SK-N-SH (cell line): ENCODE data around the gene SLC9A7. TPM values are rescaled to one million over a fixed set of nuclear protein-coding genes. Genes with fewer than 3 reads are reported as not detected.
A peak's percentile ranks its signal among the peaks of the same experiment; 100 is the strongest.

ENCODE experiments used
- CTCF ChIA-PET: fragments of 300-600, 350-600 bp; formaldehyde crosslinking; extraction: SDS; loops from one replicate; lab custom pipeline; 2021; lab: Yijun Ruan, JAX
- POLR2A ChIA-PET: fragments of 350-600 bp; sonication (Branson Sonifier 250); formaldehyde crosslinking; extraction: SDS; loops from one replicate; lab custom pipeline; 2020; ENCODE audit warnings: antibody characterized with exemption, inconsistent platforms; lab: Yijun Ruan, JAX
- DNase-seq: peaks from one replicate; pipeline ENCODE4 v3.0.0; 2012
- H2AFZ ChIP-seq: fragments of 200-600 bp; sonication (generic); 2 replicates; pipeline ENCODE4 v1.8.1; 2016; ENCODE audit warnings: antibody characterized with exemption, mild to moderate bottlenecking, low read depth
- H3F3A ChIP-seq: fragments of 200-600 bp; sonication (generic); replicated peaks from 2 replicates; pipeline ENCODE3; 2016; ENCODE audit warnings: antibody characterized with exemption, mild to moderate bottlenecking; ENCODE audit not compliant: insufficient read depth
- H3K27ac ChIP-seq, 2 experiments: fragments of 200-500 bp in 1 of 2; fragments of 200-600 bp in 1 of 2; sonication (Bioruptor generic) in 1 of 2; sonication (generic), shearing (Covaris generic) in 1 of 2; 2 replicates each; pipeline versions ENCODE4 v1.5.1 to v1.6.1; 2014 to 2016; ENCODE audit warnings: low read depth in 2 of 2, inconsistent platforms in 1 of 2, low read length in 1 of 2, mild to moderate bottlenecking in 1 of 2, mixed read lengths in 1 of 2
- H3K27me3 ChIP-seq: fragments of 200-600 bp; sonication (generic), shearing (Covaris generic); 2 replicates; pipeline ENCODE4 v1.6.1; 2016; ENCODE audit warnings: mixed run types; ENCODE audit not compliant: insufficient read depth
- H3K36me3 ChIP-seq, 2 experiments: fragments of 200-500 bp in 1 of 2; fragments of 200-600 bp in 1 of 2; sonication (Bioruptor generic) in 1 of 2; sonication (generic) in 1 of 2; replicated peaks in 1 of 2; 2 replicates each; pipeline versions ENCODE3 to v1.5.1; 2014 to 2016; ENCODE audit warnings: low read length in 1 of 2, mild to moderate bottlenecking in 1 of 2; ENCODE audit not compliant: insufficient read depth in 2 of 2, control insufficient read depth in 1 of 2
- H3K4me1 ChIP-seq, 2 experiments: fragments of 200-500 bp in 1 of 2; fragments of 200-600 bp in 1 of 2; sonication (Bioruptor generic) in 1 of 2; sonication (generic), shearing (Covaris generic) in 1 of 2; 2 replicates each; pipeline versions ENCODE4 v1.5.1 to v1.6.1; 2014 to 2016; ENCODE audit warnings: low read depth in 1 of 2, low read length in 1 of 2, mixed run types in 1 of 2; ENCODE audit not compliant: insufficient read depth in 2 of 2, control insufficient read depth in 1 of 2
- H3K4me2 ChIP-seq: fragments of 200-600 bp; sonication (generic), shearing (Covaris generic); 2 replicates; pipeline ENCODE4 v1.6.1; 2017; ENCODE audit warnings: mixed run types
- H3K4me3 ChIP-seq, 2 experiments: fragments of 200-500 bp in 1 of 2; fragments of 200-600 bp in 1 of 2; sonication (Bioruptor generic) in 1 of 2; sonication (generic), shearing (Covaris generic) in 1 of 2; 2 replicates each; pipeline versions ENCODE4 v1.5.1 to v1.8.1; 2014 to 2016; ENCODE audit warnings: low read depth in 2 of 2, inconsistent platforms in 1 of 2, low read length in 1 of 2, mild to moderate bottlenecking in 1 of 2, mixed read lengths in 1 of 2, moderate library complexity in 1 of 2
- H3K79me2 ChIP-seq: fragments of 200-600 bp; sonication (generic); 2 replicates; pipeline ENCODE4 v1.8.1; 2017; ENCODE audit warnings: mild to moderate bottlenecking; ENCODE audit not compliant: insufficient read depth
- H3K9ac ChIP-seq: fragments of 200-600 bp; sonication (generic); 2 replicates; pipeline ENCODE4 v1.6.1; 2017; ENCODE audit warnings: mixed run types
- H3K9me2 ChIP-seq: fragments of 200-600 bp; sonication (generic); 2 replicates; pipeline ENCODE4 v1.6.1; 2017; ENCODE audit warnings: mixed run types
- H3K9me3 ChIP-seq: fragments of 200-600 bp; sonication (generic); 2 replicates; pipeline ENCODE4 v1.6.1; 2017; ENCODE audit warnings: mixed run types, mild to moderate bottlenecking, moderate library complexity
- H4K20me1 ChIP-seq: fragments of 200-600 bp; sonication (generic); 2 replicates; pipeline ENCODE4 v1.6.1; 2017; ENCODE audit warnings: mild to moderate bottlenecking, mixed run types; ENCODE audit not compliant: insufficient read depth
- EP300 ChIP-seq, 2 experiments: IDR thresholded peaks; 2 replicates each; pipeline versions ENCODE4 v1.4.0 to v1.6.1; 2012; ENCODE audit warnings: borderline replicate concordance in 1 of 2, low read depth in 1 of 2, low read length in 1 of 2
- FOSL2 ChIP-seq: IDR thresholded peaks from 2 replicates; pipeline ENCODE4 v1.4.0; 2012; ENCODE audit warnings: low read depth, mild to moderate bottlenecking, moderate library complexity, borderline replicate concordance
- FOXJ3 ChIP-seq: sonication (generic); formaldehyde crosslinking; IDR thresholded peaks from 2 replicates; pipeline ENCODE4 v1.5.1; 2020; ENCODE audit warnings: mild to moderate bottlenecking, missing genetic modification reagents
- FOXM1 ChIP-seq: IDR thresholded peaks from 2 replicates; pipeline ENCODE4 v1.4.0; 2012; ENCODE audit warnings: low read depth, mild to moderate bottlenecking
- GABPA ChIP-seq: IDR thresholded peaks from 2 replicates; pipeline ENCODE4 v1.4.0; 2012; ENCODE audit warnings: low read depth, mild to moderate bottlenecking
- JUND ChIP-seq: IDR thresholded peaks from 2 replicates; pipeline ENCODE4 v1.4.0; 2012
- MXI1 ChIP-seq: IDR thresholded peaks from 2 replicates; pipeline ENCODE4 v1.6.1; 2012; ENCODE audit warnings: mild to moderate bottlenecking, low read depth, low read length, improper control_type of control experiment
- PBX3 ChIP-seq: IDR thresholded peaks from 2 replicates; pipeline ENCODE4; 2012
- POLR2AphosphoS5 ChIP-seq: IDR thresholded peaks from 2 replicates; pipeline ENCODE4 v1.6.1; 2012; ENCODE audit warnings: low read depth, low read length
- RAD21 ChIP-seq: IDR thresholded peaks from 2 replicates; pipeline ENCODE4 v1.6.1; 2012; ENCODE audit warnings: mild to moderate bottlenecking, low read length
- RFX5 ChIP-seq: IDR thresholded peaks from 2 replicates; pipeline ENCODE4 v1.6.1; 2012; ENCODE audit warnings: mild to moderate bottlenecking, improper control_type of control experiment, low read length
- RXRA ChIP-seq: IDR thresholded peaks from 2 replicates; pipeline ENCODE4 v1.4.0; 2012; ENCODE audit warnings: low read depth, mild to moderate bottlenecking, borderline replicate concordance
- SIN3A ChIP-seq: IDR thresholded peaks from 2 replicates; pipeline ENCODE4 v1.6.1; 2012; ENCODE audit warnings: low read depth, mild to moderate bottlenecking, low read length, moderate library complexity, borderline replicate concordance
- SMC3 ChIP-seq: IDR thresholded peaks from 2 replicates; pipeline ENCODE4 v1.6.1; 2012; ENCODE audit warnings: low read depth, low read length, improper control_type of control experiment
- TAF1 ChIP-seq: IDR thresholded peaks from 2 replicates; pipeline ENCODE4 v1.6.1; 2012; ENCODE audit warnings: low read depth, mild to moderate bottlenecking, low read length, moderate library complexity, borderline replicate concordance
- TCF12 ChIP-seq: IDR thresholded peaks from 2 replicates; pipeline ENCODE4 v1.4.0; 2012
- TEAD4 ChIP-seq: IDR thresholded peaks from 2 replicates; pipeline ENCODE4 v1.4.0; 2012; ENCODE audit warnings: mild to moderate bottlenecking, borderline replicate concordance; ENCODE audit not compliant: insufficient read depth
- WGBS: methylation state at CpG from one replicate; pipeline ENCODE4 v1.1.6; 2017; ENCODE audit warnings: low lambda C conversion rate; 5-methylcytosine and 5-hydroxymethylcytosine counted together
- polyA plus RNA-seq, 3 experiments: library from polyadenylated mRNA; depleted of rRNA; stranded (reverse); fragments of >200 nt; gene quantifications; 2 replicates each; pipeline ENCODE4 v1.2.3, GENCODE V29; 2012
- TF ChIP-seq, protein P1 (sequence below): IDR thresholded peaks from 2 replicates; pipeline ENCODE4 v1.4.0; 2012; ENCODE audit warnings: low read depth
- TF ChIP-seq, protein P2 (sequence below): IDR thresholded peaks from 2 replicates; pipeline ENCODE4 v1.4.0; 2012; ENCODE audit warnings: low read depth, borderline replicate concordance
- TF ChIP-seq, protein P3 (sequence below): IDR thresholded peaks from 2 replicates; pipeline ENCODE4 v1.4.0; 2012; ENCODE audit warnings: low read depth, borderline replicate concordance

Gene SLC9A7
- polyA plus RNA-seq, 1 of the 3 experiments (the other 2 are of a cell fraction) = 10.5 TPM

GRCh38 chrX:46694549-46694948 is 64.4 kb downstream of the SLC9A7 start:
- H3K4me2 ChIP-seq = no peak overlapping the region
- no peaks in the 10 kb centered on the region for H3K9me3 ChIP-seq
- TF ChIP-seq, protein P1, sequence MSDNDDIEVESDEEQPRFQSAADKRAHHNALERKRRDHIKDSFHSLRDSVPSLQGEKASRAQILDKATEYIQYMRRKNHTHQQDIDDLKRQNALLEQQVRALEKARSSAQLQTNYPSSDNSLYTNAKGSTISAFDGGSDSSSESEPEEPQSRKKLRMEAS = no peak
- TF ChIP-seq EP300 (IDR thresholded peaks at IDR 0.05; ENCODE audit: borderline replicate concordance in 1 of 2, low read depth in 1 of 2, low read length in 1 of 2) (no peak), TCF12 (peak; percentile 53)
- H3K36me3 ChIP-seq = no peaks in the 10 kb centered on the region
- H3K4me3 ChIP-seq = no peak overlapping the region
- no peaks in the 10 kb centered on the region for H3K79me2 ChIP-seq
- ChIA-PET POLR2A (no interaction called here), CTCF (no interaction called here)
- no peak overlapping the region for H2AFZ ChIP-seq
- no peaks in the 10 kb centered on the region for H3K4me1 ChIP-seq
- no peak for DNase-seq
- WGBS = 54% methylated on average over 2 of the region's 2 CpGs
- no peak overlapping the region for H3K27ac ChIP-seq
- H3F3A ChIP-seq = no peaks in the 10 kb centered on the region
- H3K9me2 ChIP-seq = no peaks in the 10 kb centered on the region
- H3K9ac ChIP-seq = no peak overlapping the region
- H4K20me1 ChIP-seq = no peaks in the 10 kb centered on the region
- peaks cover 2% of the 10 kb centered on the region; the same call in 1 of the 2 replicates for H3K27me3 ChIP-seq

- Histone ChIP-seq H3K4me3 (no peak overlapping the region), H3K9ac (no peak overlapping the region), H2AFZ (no peak overlapping the region), H3K36me3 (no peaks in the 10 kb centered on the region), H3K4me1 (no peaks in the 10 kb centered on the region), H3K27me3 (no peaks in the 10 kb centered on the region; the same call in 1 of the 2 replicates), H3K27ac (no peak overlapping the region), H3K4me2 (no peak overlapping the region), H3F3A (no peaks in the 10 kb centered on the region), H3K9me3 (no peaks in the 10 kb centered on the region), H4K20me1 (no peaks in the 10 kb centered on the region), H3K79me2 (no peaks in the 10 kb centered on the region), H3K9me2 (no peaks in the 10 kb centered on the region)
- DNase-seq = no peak
- ChIA-PET CTCF (interaction anchor here (0.9 to 1.2 kb wide), 2 partner anchors 44 to 104 kb away, joined by 3 read pairs; no protein-coding TSS in a partner anchor), POLR2A (no interaction called here)
- WGBS = 47% methylated on average over 2 of the region's 2 CpGs
- TF ChIP-seq TAF1 (no peak), JUND (no peak), RAD21 (no peak), TEAD4 (no peak), FOSL2 (no peak), TCF12 (no peak), FOXJ3 (CRISPR knock-in tag) (no peak), POLR2AphosphoS5 (no peak), PBX3 (no peak), SMC3 (no peak), MXI1 (no peak), RXRA (no peak), FOXM1 (no peak), GABPA (no peak), RFX5 (no peak), SIN3A (no peak)
- TF ChIP-seq, protein P2, sequence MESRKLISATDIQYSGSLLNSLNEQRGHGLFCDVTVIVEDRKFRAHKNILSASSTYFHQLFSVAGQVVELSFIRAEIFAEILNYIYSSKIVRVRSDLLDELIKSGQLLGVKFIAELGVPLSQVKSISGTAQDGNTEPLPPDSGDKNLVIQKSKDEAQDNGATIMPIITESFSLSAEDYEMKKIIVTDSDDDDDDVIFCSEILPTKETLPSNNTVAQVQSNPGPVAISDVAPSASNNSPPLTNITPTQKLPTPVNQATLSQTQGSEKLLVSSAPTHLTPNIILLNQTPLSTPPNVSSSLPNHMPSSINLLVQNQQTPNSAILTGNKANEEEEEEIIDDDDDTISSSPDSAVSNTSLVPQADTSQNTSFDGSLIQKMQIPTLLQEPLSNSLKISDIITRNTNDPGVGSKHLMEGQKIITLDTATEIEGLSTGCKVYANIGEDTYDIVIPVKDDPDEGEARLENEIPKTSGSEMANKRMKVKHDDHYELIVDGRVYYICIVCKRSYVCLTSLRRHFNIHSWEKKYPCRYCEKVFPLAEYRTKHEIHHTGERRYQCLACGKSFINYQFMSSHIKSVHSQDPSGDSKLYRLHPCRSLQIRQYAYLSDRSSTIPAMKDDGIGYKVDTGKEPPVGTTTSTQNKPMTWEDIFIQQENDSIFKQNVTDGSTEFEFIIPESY = no peak
- TF ChIP-seq, protein P3, sequence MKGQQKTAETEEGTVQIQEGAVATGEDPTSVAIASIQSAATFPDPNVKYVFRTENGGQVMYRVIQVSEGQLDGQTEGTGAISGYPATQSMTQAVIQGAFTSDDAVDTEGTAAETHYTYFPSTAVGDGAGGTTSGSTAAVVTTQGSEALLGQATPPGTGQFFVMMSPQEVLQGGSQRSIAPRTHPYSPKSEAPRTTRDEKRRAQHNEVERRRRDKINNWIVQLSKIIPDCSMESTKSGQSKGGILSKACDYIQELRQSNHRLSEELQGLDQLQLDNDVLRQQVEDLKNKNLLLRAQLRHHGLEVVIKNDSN = no peak
Observed at GRCh38 chrX:46693149-46693548, 65.8 kb downstream of the SLC9A7 start.
